Stomach smooth muscle (tissue), 2 donors: ENCODE data around the gene NOS1AP.

ENCODE experiments used
- H3K27ac ChIP-seq: one replicate; pipeline ENCODE4 v1.7.0; 2013; ENCODE audit warnings: mild to moderate bottlenecking, low read length, inconsistent platforms
- H3K27me3 ChIP-seq, 2 donors: one replicate each; pipeline ENCODE4 v1.7.0; 2013; ENCODE audit warnings: low read length in 2 of 2; ENCODE audit not compliant: insufficient read depth in 2 of 2, control insufficient read depth in 1 of 2
- H3K36me3 ChIP-seq, 2 donors: one replicate each; pipeline ENCODE4 v1.7.0; 2013; ENCODE audit warnings: low read length in 2 of 2; ENCODE audit not compliant: control insufficient read depth in 2 of 2, insufficient read depth in 2 of 2
- H3K4me1 ChIP-seq: one replicate; pipeline ENCODE4 v1.7.0; 2013; ENCODE audit warnings: low read length; ENCODE audit not compliant: control insufficient read depth, insufficient read depth
- H3K4me3 ChIP-seq, 2 donors: one replicate each; pipeline ENCODE4 v1.7.0; 2013; ENCODE audit warnings: low read length in 2 of 2
- H3K9ac ChIP-seq, 2 donors: one replicate each; pipeline ENCODE4 v1.7.0; 2013; ENCODE audit warnings: low read length in 2 of 2, mild to moderate bottlenecking in 1 of 2
- H3K9me3 ChIP-seq, 2 donors: one replicate each; pipeline ENCODE4 v1.7.0; 2013; ENCODE audit warnings: low read length in 2 of 2; ENCODE audit not compliant: control insufficient read depth in 2 of 2
- donor health status: healthy.
- donor health status: Pancreatic carcinoma.

NOS1AP gene

DNA sequence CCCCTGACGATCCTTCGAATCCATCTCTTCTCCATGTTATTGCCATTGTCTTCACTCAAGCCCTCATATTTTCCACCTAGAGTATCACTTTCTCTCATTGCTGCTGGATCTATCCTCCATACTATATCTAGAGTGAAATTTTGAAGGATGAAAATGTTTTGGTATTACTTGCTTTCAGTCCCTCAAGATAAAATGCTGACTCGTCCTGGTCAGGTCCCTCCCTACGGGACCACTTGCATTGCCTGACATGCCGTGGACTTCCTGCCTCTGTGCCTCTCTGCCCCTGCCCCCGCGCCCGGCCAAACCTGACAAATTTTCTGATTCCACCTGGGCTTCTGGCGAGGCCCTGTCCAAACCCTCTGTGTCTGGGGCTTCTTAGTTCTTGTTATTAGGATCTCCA, 283.6 kb downstream of the NOS1AP start:
- Histone ChIP-seq H3K36me3 (no peaks in the 10 kb centered on the region), H3K9ac (no peak overlapping the region), H3K9me3 (no peaks in the 10 kb centered on the region), H3K27me3 (no peaks in the 10 kb centered on the region), H3K4me1 (no peaks in the 10 kb centered on the region), H3K4me3 (no peak overlapping the region), H3K27ac (no peak overlapping the region)

DNA sequence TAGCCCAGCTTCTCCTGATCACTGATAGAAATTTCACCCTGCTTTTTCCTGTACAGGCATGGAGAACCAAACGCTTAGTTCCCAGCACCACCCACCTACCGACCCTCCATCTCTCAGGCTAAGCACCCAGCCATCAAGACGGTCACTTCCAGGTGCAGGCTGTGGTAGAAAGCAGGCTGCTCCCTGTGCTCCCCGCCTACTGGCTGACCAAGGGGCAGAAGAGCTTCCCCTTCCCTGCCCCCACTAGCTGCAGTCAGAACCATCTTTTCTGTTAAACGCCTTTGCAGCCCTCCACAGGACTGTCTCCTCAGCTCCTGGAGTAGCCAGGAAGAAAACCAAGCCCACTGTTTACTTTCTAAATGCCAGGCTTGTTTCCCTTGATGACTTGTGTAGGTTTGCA, 284.2 kb downstream of the NOS1AP start:
- no peaks in the 10 kb centered on the region for H3K4me1 ChIP-seq

DNA sequence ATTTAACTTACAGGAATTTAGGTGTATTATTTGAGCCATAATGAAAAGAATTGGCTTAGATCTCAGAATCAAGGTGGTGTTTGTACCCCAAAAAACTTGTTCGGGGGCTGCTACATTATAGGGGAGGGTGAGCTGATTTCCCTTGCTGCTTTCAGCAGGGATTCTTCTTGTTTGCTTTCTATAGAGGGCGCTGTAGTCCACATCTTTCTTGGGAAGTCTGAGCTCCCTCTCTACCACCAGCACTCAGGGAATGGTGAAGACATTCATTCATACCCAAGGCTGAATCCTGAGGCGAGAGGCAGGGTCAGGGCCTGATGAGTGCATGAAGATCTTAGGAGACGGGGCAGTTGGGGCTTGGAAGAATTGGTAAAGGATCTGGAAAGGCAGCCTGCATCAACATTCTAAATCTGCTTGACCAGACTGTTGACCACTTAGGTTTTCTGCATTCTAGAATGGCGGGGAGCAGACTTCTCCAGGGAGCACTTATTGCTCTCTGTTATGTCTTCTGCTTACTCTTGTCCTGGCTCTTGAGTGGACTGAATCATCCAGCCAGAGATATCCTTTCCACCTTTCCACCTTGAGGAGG, 288.3 kb downstream of the NOS1AP start:
- Histone ChIP-seq H3K9ac (no peak overlapping the region), H3K9me3 (no peaks in the 10 kb centered on the region), H3K4me1 (no peaks in the 10 kb centered on the region), H3K4me3 (no peak overlapping the region), H3K27me3 (no peaks in the 10 kb centered on the region), H3K36me3 (no peaks in the 10 kb centered on the region), H3K27ac (no peak overlapping the region)

More for the DNA sequence above, 284.2 kb downstream of the NOS1AP start:
- H3K27me3 ChIP-seq: no peaks in the 10 kb centered on the region
- H3K36me3 ChIP-seq: no peaks in the 10 kb centered on the region
- H3K9ac ChIP-seq: no peak overlapping the region
- no peaks in the 10 kb centered on the region for H3K9me3 ChIP-seq
- no peak overlapping the region for H3K27ac ChIP-seq
- no peak overlapping the region for H3K4me3 ChIP-seq

DNA sequence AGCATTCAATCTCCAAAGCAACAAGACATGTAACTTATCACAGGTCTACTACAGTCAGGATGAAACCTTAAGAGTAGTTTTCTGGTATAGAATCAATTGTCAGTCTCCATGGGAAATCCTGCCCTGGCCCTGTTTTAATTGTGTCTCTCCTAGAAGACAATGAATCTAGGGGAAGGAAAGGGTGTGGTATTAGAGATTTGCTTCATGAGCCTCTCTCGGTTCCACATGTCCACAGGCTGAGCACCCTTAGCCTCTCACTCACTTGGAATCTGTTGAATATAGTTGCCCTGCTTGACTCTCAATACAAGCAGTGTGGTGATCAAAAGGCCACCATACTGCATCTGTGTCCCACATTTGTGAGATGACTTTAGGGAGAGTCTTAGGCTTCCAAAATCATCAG, 289.4 kb downstream of the NOS1AP start:
- H3K9ac ChIP-seq: no peak overlapping the region
- no peak overlapping the region for H3K27ac ChIP-seq
- H3K4me1 ChIP-seq: no peaks in the 10 kb centered on the region
- H3K36me3 ChIP-seq: no peaks in the 10 kb centered on the region
- no peak overlapping the region for H3K4me3 ChIP-seq
- no peaks in the 10 kb centered on the region for H3K27me3 ChIP-seq
- H3K9me3 ChIP-seq: no peaks in the 10 kb centered on the region

DNA sequence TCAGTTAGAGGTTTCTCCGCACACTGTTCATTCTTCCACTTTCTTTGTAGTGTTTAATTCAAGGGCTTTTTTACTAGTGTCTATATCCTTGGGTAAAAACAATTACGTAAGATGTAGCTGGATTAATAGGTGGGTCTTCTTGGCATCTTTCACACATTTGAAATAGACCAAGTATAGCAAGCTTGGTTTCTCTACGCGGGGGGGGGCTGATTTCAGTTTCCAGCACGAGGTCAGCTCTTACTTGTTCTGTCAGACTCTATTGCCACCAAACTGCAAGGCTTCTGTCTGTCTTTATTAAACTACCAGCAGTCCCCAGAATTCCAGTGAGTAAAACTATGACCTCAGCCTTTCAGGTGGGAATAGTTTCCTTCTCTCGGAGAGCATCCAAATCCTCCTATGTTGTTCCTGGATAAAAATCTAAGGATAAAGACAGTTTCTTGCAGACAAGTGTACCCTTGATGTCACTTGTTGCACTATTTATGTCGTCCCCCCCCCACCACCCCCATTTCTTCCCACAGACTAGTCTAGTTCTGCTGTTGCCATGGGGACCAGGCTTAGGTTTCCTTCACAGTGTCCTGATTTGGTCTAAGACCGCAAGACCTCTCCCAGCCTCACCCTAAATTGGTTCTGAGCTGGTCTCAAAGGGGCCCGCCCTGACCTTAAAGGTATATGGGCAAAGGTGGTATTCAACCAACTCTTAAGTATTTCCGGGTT, 290.2 kb downstream of the NOS1AP start:
- Histone ChIP-seq H3K9ac (no peak overlapping the region), H3K4me3 (no peak overlapping the region), H3K27me3 (no peaks in the 10 kb centered on the region), H3K4me1 (no peaks in the 10 kb centered on the region), H3K9me3 (no peaks in the 10 kb centered on the region), H3K36me3 (no peaks in the 10 kb centered on the region), H3K27ac (no peak overlapping the region)

DNA sequence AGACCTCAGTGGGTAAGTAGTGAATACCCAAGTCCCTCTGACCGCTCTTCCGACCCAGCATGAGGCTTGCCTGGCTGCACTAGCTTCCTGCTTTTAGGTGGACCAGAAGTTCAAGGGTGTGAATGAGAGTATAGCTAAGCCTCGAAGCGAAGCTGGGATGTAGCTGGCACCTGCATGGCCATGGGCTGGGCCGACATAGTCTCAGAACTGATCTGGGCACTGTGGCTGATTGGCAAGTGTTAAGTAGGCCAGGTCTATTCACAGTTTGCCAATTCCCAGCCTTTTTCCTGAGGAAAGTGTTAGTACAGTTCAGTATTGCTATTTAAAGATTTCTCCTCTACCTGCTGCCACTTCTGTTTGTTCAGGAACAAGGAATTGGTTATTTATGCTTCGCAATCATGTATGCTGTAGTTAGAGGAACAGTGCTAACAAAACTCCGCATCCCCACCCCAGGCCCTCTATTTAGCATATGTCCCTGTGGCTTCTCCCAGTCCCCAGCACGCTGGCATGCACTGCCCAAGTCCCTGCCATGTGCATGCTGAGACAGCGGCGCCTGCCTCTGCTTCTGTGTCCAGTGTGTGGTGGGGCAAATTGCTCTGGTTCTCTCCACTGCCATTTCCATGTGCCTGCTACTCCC, 290.9 kb downstream of the NOS1AP start:
- Histone ChIP-seq H3K27ac (no peak overlapping the region), H3K4me3 (no peak overlapping the region)

DNA sequence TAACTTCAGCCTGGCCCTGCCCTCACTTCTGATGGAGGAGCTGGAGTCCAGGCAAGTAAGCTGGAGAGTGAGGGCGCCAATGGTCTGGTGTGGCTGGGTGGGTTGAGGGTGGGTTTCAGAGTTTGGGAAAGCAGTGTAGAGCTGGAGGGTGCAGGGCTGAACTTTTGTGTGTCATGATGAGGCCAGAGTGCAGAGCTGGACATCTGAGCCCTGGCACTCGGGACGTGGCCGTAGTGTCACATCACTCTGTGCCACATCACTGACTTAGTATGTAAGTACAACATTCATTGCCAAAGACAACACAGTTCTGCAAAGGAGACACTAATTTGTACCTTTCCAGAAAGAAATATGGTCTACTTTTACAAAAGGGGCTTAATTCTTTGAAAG, 291.4 kb downstream of the NOS1AP start:
- Histone ChIP-seq H3K9me3 (no peaks in the 10 kb centered on the region), H3K9ac (no peak overlapping the region), H3K27me3 (no peaks in the 10 kb centered on the region), H3K36me3 (no peaks in the 10 kb centered on the region), H3K4me1 (no peaks in the 10 kb centered on the region), H3K27ac (no peak overlapping the region), H3K4me3 (no peak overlapping the region)

More for the DNA sequence above, 290.9 kb downstream of the NOS1AP start:
- Histone ChIP-seq H3K9ac (no peak overlapping the region), H3K27me3 (no peaks in the 10 kb centered on the region), H3K9me3 (no peaks in the 10 kb centered on the region), H3K36me3 (no peaks in the 10 kb centered on the region), H3K4me1 (no peaks in the 10 kb centered on the region)

DNA sequence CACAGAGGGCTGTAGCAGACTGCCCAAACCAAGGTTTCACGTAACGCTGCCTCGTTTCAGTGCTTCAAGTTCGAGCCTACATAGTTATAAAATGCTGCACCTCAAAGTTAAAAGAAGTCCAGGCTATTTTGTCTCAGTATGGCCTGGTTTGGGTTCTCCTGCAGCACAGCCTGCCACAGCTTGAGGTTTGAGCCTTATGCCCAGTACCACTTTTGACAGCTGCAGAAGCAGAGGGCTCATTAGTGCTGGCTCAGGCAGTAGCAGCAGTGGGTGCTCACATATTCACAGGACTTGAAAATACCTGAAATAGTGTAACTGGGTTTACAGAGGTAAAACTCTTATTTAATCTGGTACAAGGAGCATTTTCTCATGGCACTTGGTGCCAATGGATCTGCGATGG, 291.9 kb downstream of the NOS1AP start:
- no peaks in the 10 kb centered on the region for H3K9me3 ChIP-seq

DNA sequence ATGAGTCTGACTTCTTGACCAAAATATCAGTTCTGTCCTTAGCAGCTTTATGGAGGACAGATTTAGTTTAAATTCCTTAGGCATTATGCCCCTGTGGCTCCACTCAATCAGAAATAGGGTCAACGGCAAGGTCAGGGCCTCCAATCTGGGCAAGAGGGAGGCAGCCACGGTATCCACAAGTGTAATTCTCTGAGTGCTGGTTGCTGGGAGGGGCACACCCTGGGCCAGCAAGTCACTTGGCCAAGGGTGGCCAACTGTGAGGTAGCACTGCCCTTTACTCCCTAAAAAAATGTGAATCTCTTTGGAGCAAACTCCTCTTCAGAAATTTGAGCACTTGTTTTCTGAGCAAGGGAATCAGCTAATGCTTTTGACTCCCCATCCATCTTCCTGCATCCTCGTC, 294.3 kb downstream of the NOS1AP start:
- no peaks in the 10 kb centered on the region for H3K36me3 ChIP-seq
- H3K27me3 ChIP-seq: no peaks in the 10 kb centered on the region
- no peak overlapping the region for H3K4me3 ChIP-seq
- H3K9ac ChIP-seq: no peak overlapping the region
- H3K9me3 ChIP-seq: no peaks in the 10 kb centered on the region
- no peak overlapping the region for H3K27ac ChIP-seq
- peaks cover 8% of the 10 kb centered on the region for H3K4me1 ChIP-seq

More for the DNA sequence above, 291.9 kb downstream of the NOS1AP start:
- no peak overlapping the region for H3K27ac ChIP-seq
- H3K4me1 ChIP-seq: no peaks in the 10 kb centered on the region
- no peak overlapping the region for H3K9ac ChIP-seq
- no peak overlapping the region for H3K4me3 ChIP-seq
- no peaks in the 10 kb centered on the region for H3K27me3 ChIP-seq
- no peaks in the 10 kb centered on the region for H3K36me3 ChIP-seq

DNA sequence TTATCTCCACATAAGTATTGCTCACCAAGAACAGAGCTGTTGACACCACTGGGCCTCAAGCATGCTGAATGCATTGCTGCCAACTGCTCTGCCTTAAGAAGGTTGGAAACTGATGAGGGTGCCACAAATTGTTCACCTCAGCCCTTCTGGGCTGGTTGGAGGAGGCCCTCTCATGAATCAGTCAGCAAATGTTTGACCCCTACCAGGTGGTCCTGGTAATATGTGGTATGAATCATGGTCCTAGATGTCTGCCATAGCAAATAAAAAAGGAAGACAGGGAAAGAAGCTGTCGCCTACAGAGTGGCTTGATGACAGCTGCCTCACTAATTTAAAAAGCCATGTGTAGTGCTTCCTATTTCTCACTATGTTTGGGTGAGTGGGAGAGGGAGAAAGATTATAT, 295.0 kb downstream of the NOS1AP start:
- no peak overlapping the region for H3K4me3 ChIP-seq
- no peaks in the 10 kb centered on the region for H3K27me3 ChIP-seq
- no peaks in the 10 kb centered on the region for H3K9me3 ChIP-seq

More for the DNA sequence above, 295.0 kb downstream of the NOS1AP start:
- H3K4me1 ChIP-seq: peaks cover 8% of the 10 kb centered on the region
- no peak overlapping the region for H3K27ac ChIP-seq
- no peaks in the 10 kb centered on the region for H3K36me3 ChIP-seq
- H3K9ac ChIP-seq: no peak overlapping the region
